IMR-90 (cell line): ENCODE data around the gene FOXF1.

ENCODE experiments used
- BHLHE40 ChIP-seq: fragments of 150-350 bp; IDR thresholded peaks from 2 replicates; pipeline ENCODE4 v1.6.1; 2016; ENCODE audit warnings: mild to moderate bottlenecking, low read depth, low read length
- CEBPB ChIP-seq: IDR thresholded peaks from 2 replicates; pipeline ENCODE4 v1.6.1; 2012; ENCODE audit warnings: low read depth, low read length, improper control_type of control experiment
- FOS ChIP-seq: fragments of 150-350 bp; IDR thresholded peaks from 2 replicates; pipeline ENCODE4 v1.6.1; 2016; ENCODE audit warnings: low read depth, low read length
- MAZ ChIP-seq: IDR thresholded peaks from 2 replicates; pipeline ENCODE4 v1.6.1; 2012; ENCODE audit warnings: low read depth, mild to moderate bottlenecking, low read length, improper control_type of control experiment, moderate library complexity, borderline replicate concordance
- NFE2L2 ChIP-seq: fragments of 150-350 bp; IDR thresholded peaks from 2 replicates; pipeline ENCODE4 v1.6.1; 2016; ENCODE audit warnings: low read depth, mild to moderate bottlenecking, low read length
- POLR2A ChIP-seq: IDR thresholded peaks from 2 replicates; pipeline ENCODE4 v1.6.1; 2012; ENCODE audit warnings: mild to moderate bottlenecking, low read depth, low read length
- RAD21 ChIP-seq: IDR thresholded peaks from 2 replicates; pipeline ENCODE4 v1.6.1; 2012; ENCODE audit warnings: low read length, improper control_type of control experiment
- RCOR1 ChIP-seq: IDR thresholded peaks from 2 replicates; pipeline ENCODE4 v1.6.1; 2012; ENCODE audit warnings: mild to moderate bottlenecking, low read length, improper control_type of control experiment; ENCODE audit not compliant: insufficient replicate concordance
- RFX5 ChIP-seq: IDR thresholded peaks from 2 replicates; pipeline ENCODE4 v1.8.0; 2012; ENCODE audit warnings: low read depth, mild to moderate bottlenecking, low read length, moderate library complexity
- TF ChIP-seq, protein P1 (sequence below): conservative IDR thresholded peaks from 2 replicates; pipeline ENCODE4 v1.5.1; 2012; ENCODE audit warnings: mild to moderate bottlenecking, low read depth, low read length, improper control_type of control experiment
- TF ChIP-seq, protein P2 (sequence below): fragments of 150-350 bp; IDR thresholded peaks from 2 replicates; pipeline ENCODE4 v1.6.1; 2017; ENCODE audit warnings: mild to moderate bottlenecking, antibody characterized with exemption, low read length, low read depth

DNA sequence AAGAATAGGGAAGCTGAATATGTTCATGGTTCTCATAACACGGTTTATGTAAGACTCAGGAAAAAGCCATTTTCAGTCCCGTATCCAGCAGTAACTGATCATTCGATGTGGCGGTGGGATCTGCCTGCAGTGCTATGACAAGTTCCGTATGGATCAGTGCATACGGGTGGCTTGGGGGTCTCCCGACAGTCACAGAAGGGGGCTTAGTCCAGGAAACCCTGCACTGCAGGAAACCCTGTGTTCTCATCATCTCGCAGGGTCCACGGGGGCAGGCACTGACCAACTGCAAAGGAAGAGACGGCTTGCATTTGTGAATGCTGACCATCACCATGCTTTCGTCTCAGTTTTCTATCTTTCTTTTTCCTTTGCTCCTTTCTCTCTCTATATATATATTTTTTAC, 37.0 kb downstream of the FOXF1 start:
- TF ChIP-seq, protein P1, sequence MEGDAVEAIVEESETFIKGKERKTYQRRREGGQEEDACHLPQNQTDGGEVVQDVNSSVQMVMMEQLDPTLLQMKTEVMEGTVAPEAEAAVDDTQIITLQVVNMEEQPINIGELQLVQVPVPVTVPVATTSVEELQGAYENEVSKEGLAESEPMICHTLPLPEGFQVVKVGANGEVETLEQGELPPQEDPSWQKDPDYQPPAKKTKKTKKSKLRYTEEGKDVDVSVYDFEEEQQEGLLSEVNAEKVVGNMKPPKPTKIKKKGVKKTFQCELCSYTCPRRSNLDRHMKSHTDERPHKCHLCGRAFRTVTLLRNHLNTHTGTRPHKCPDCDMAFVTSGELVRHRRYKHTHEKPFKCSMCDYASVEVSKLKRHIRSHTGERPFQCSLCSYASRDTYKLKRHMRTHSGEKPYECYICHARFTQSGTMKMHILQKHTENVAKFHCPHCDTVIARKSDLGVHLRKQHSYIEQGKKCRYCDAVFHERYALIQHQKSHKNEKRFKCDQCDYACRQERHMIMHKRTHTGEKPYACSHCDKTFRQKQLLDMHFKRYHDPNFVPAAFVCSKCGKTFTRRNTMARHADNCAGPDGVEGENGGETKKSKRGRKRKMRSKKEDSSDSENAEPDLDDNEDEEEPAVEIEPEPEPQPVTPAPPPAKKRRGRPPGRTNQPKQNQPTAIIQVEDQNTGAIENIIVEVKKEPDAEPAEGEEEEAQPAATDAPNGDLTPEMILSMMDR: no peak
- TF ChIP-seq MAZ (no peak), POLR2A (no peak), RCOR1 (no peak), RFX5 (no peak), BHLHE40 (no peak), RAD21 (no peak), FOS (no peak), CEBPB (no peak), NFE2L2 (no peak)
- TF ChIP-seq, protein P2, sequence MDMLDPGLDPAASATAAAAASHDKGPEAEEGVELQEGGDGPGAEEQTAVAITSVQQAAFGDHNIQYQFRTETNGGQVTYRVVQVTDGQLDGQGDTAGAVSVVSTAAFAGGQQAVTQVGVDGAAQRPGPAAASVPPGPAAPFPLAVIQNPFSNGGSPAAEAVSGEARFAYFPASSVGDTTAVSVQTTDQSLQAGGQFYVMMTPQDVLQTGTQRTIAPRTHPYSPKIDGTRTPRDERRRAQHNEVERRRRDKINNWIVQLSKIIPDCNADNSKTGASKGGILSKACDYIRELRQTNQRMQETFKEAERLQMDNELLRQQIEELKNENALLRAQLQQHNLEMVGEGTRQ: no peak
